GM18873 (cell line): ENCODE results near the gene TMCO1.
"Not testable (repeated sequence)": the region's sequence is repeated elsewhere in the genome, so short reads cannot be mapped to it uniquely, and the experiment has no call there.

ENCODE experiments used
- ATAC-seq: cut with Tn5 transposase; IDR thresholded peaks from one replicate; pipeline ENCODE4 v1.9.1; 2021; ENCODE audit warnings: mild to moderate bottlenecking, moderate library complexity, moderate number of reproducible peaks; ENCODE audit not compliant: unreplicated experiment, low FRiP score

The TMCO1 gene

GRCh38 chr1:165747632-165748447, 20.8 kb downstream of the TMCO1 start:
- ATAC-seq: no peak

- not testable (repeated sequence) for ATAC-seq
These were observed 23.8 kb downstream of the TMCO1 start for GRCh38 chr1:165744913-165745312.

GRCh38 chr1:165742194-165742593, 26.5 kb downstream of the TMCO1 start:
- no peak for ATAC-seq

GRCh38 chr1:165738794-165739193, 29.9 kb downstream of the TMCO1 start:
- peak; percentile 95 for ATAC-seq

- ATAC-seq: no peak
These were observed 31.5 kb downstream of the TMCO1 start for GRCh38 chr1:165737196-165737595.

GRCh38 chr1:165734906-165735305, 33.8 kb downstream of the TMCO1 start:
- ATAC-seq: no peak

GRCh38 chr1:165726841-165727240, 41.8 kb downstream of the TMCO1 start:
- ATAC-seq: no peak

- ATAC-seq: no peak
These were observed 42.5 kb downstream of the TMCO1 start for GRCh38 chr1:165726169-165726568.

GRCh38 chr1:165717918-165718515, 50.7 kb downstream of the TMCO1 start:
- ATAC-seq: no peak

- ATAC-seq: not testable (repeated sequence)
These were observed 52.2 kb downstream of the TMCO1 start for GRCh38 chr1:165716265-165717051.

- no peak for ATAC-seq
These were observed 55.9 kb downstream of the TMCO1 start for GRCh38 chr1:165712764-165713163.

- no peak for ATAC-seq
These were observed 60.5 kb downstream of the TMCO1 start for GRCh38 chr1:165707984-165708706.

GRCh38 chr1:165703648-165704047, 65.0 kb downstream of the TMCO1 start:
- no peak for ATAC-seq

GRCh38 chr1:165701922-165702321, 66.7 kb downstream of the TMCO1 start:
- ATAC-seq: not testable (repeated sequence)

GRCh38 chr1:165699577-165699976, 69.1 kb downstream of the TMCO1 start:
- ATAC-seq: no peak

GRCh38 chr1:165698761-165699052, 70.0 kb downstream of the TMCO1 start:
- ATAC-seq: no peak

GRCh38 chr1:165697881-165698760, 70.5 kb downstream of the TMCO1 start, which contains the start of gene ALDH9A1:
ALDH9A1 (minus strand) TSS chr1:165698562; CDS start chr1:165698558, 4 bp downstream.
- ATAC-seq: peak; percentile 83

- no peak for ATAC-seq
These were observed 71.2 kb downstream of the TMCO1 start for GRCh38 chr1:165697491-165697880.

GRCh38 chr1:165696625-165697100, 72.0 kb downstream of the TMCO1 start:
- no peak for ATAC-seq

- no peak for ATAC-seq
These were observed 73.6 kb downstream of the TMCO1 start for GRCh38 chr1:165695031-165695430.
